NOMO-1 treated with DMSO at 0.1 percent for 48 hours (cell line): ENCODE results near the gene ETHE1.

Experiments
- DNase-seq: peaks from one replicate; lab custom pipeline; 2025; ENCODE audit not compliant: unreplicated experiment; lab: John Stamatoyannopoulos, UW

Gene ETHE1

GRCh38 chr19:43495082-43495481 is 31.9 kb downstream of the ETHE1 start:
- DNase-seq, result no peak

- DNase-seq, result no peak
Measured at GRCh38 chr19:43490759-43491158, 36.2 kb downstream of the ETHE1 start.

- DNase-seq, result no peak
Measured at GRCh38 chr19:43489979-43490599, 36.9 kb downstream of the ETHE1 start.

GRCh38 chr19:43489310-43489709 is 37.7 kb downstream of the ETHE1 start:
- DNase-seq, result no peak

- no peak for DNase-seq
Measured at GRCh38 chr19:43488179-43488578, 38.8 kb downstream of the ETHE1 start.

- DNase-seq, result no peak
Measured at GRCh38 chr19:43486412-43486811, 40.6 kb downstream of the ETHE1 start.

- DNase-seq, result no peak
Measured at GRCh38 chr19:43485951-43486350, 41.0 kb downstream of the ETHE1 start.

- DNase-seq, result no peak
Measured at GRCh38 chr19:43483281-43483680, 43.7 kb downstream of the ETHE1 start.

GRCh38 chr19:43482193-43482592 is 44.8 kb downstream of the ETHE1 start:
- DNase-seq, result no peak

GRCh38 chr19:43481701-43482100 is 45.3 kb downstream of the ETHE1 start:
- no peak for DNase-seq

GRCh38 chr19:43480574-43480973 is 46.4 kb downstream of the ETHE1 start:
- no peak for DNase-seq

GRCh38 chr19:43479961-43480561 is 46.9 kb downstream of the ETHE1 start:
- DNase-seq, result no peak

- no peak for DNase-seq
Measured at GRCh38 chr19:43479226-43479625, 47.8 kb downstream of the ETHE1 start.

- DNase-seq, result no peak
Measured at GRCh38 chr19:43478323-43478722, 48.7 kb downstream of the ETHE1 start.

- no peak for DNase-seq
Measured at GRCh38 chr19:43476606-43477005, 50.4 kb downstream of the ETHE1 start.

GRCh38 chr19:43474986-43475705 is 51.9 kb downstream of the ETHE1 start:
- peak; percentile 71 for DNase-seq

- no peak for DNase-seq
Measured at GRCh38 chr19:43474487-43474886, 52.5 kb downstream of the ETHE1 start.

- DNase-seq, result no peak
Measured at GRCh38 chr19:43471091-43471490, 55.9 kb downstream of the ETHE1 start.

GRCh38 chr19:43470288-43470687 is 56.7 kb downstream of the ETHE1 start:
- no peak for DNase-seq

GRCh38 chr19:43469160-43469480 is 57.9 kb downstream of the ETHE1 start:
- no peak for DNase-seq

GRCh38 chr19:43468354-43469159 is 58.4 kb downstream of the ETHE1 start:
- DNase-seq, result no peak

- no peak for DNase-seq
Measured at GRCh38 chr19:43467730-43468129, 59.3 kb downstream of the ETHE1 start.
